HG03066 (cell line): Measurements from ENCODE around the gene BICD1.

Experiments
- ATAC-seq: cut with Tn5 transposase; IDR thresholded peaks from one replicate; pipeline ENCODE4 v1.9.1; 2021; ENCODE audit warnings: low read depth; ENCODE audit not compliant: unreplicated experiment

Gene BICD1

GRCh38 chr12:32100888-32101287 lies 5.8 kb upstream of the BICD1 start:
- no peak for ATAC-seq

- ATAC-seq: no peak
These were observed 4.4 kb upstream of the BICD1 start for GRCh38 chr12:32102234-32102633.

GRCh38 chr12:32104572-32105355 lies 1.9 kb upstream of the BICD1 start:
- ATAC-seq: no peak

- ATAC-seq: no peak
These were observed 596 bp upstream of the BICD1 start for GRCh38 chr12:32105986-32106516.

- ATAC-seq: peak; percentile 20
These were observed 966 bp downstream of the BICD1 start for GRCh38 chr12:32107359-32108267.

GRCh38 chr12:32108787-32109186 lies 2.1 kb downstream of the BICD1 start:
- ATAC-seq: no peak

- ATAC-seq: no peak
These were observed 3.8 kb downstream of the BICD1 start for GRCh38 chr12:32110417-32110816.

- no peak for ATAC-seq
These were observed 4.3 kb downstream of the BICD1 start for GRCh38 chr12:32110942-32111341.

- no peak for ATAC-seq
These were observed 8.9 kb downstream of the BICD1 start for GRCh38 chr12:32115404-32116104.

GRCh38 chr12:32116897-32117296 lies 10.2 kb downstream of the BICD1 start:
- ATAC-seq: no peak

GRCh38 chr12:32117316-32117715 lies 10.7 kb downstream of the BICD1 start:
- ATAC-seq: no peak

- no peak for ATAC-seq
These were observed 12.2 kb downstream of the BICD1 start for GRCh38 chr12:32118806-32119205.

- peak; percentile 83 for ATAC-seq
These were observed 13.8 kb downstream of the BICD1 start for GRCh38 chr12:32120419-32120818.

- no peak for ATAC-seq
These were observed 18.0 kb downstream of the BICD1 start for GRCh38 chr12:32124637-32125036.

- no peak for ATAC-seq
These were observed 18.9 kb downstream of the BICD1 start for GRCh38 chr12:32125455-32126084.

- no peak for ATAC-seq
These were observed 20.1 kb downstream of the BICD1 start for GRCh38 chr12:32126720-32127119.

GRCh38 chr12:32131666-32132065 lies 25.0 kb downstream of the BICD1 start:
- ATAC-seq: no peak

GRCh38 chr12:32134101-32134888 lies 27.6 kb downstream of the BICD1 start:
- ATAC-seq: peak; percentile 47

- ATAC-seq: no peak
These were observed 29.3 kb downstream of the BICD1 start for GRCh38 chr12:32135967-32136366.

- no peak for ATAC-seq
These were observed 29.8 kb downstream of the BICD1 start for GRCh38 chr12:32136404-32136803.
